Anterior cingulate cortex (tissue), 58 donors: ENCODE results near the gene CD38.
A peak's percentile ranks its signal among the peaks of the same experiment; 100 is the strongest.
"Not testable (repeated sequence)": the region's sequence is repeated elsewhere in the genome, so short reads cannot be mapped to it uniquely, and the experiment has no call there.

ENCODE experiments used
- DNase-seq, 58 donors: peaks; one replicate each; lab custom pipeline; 2025; lab: John Stamatoyannopoulos, UW

Gene CD38

DNA sequence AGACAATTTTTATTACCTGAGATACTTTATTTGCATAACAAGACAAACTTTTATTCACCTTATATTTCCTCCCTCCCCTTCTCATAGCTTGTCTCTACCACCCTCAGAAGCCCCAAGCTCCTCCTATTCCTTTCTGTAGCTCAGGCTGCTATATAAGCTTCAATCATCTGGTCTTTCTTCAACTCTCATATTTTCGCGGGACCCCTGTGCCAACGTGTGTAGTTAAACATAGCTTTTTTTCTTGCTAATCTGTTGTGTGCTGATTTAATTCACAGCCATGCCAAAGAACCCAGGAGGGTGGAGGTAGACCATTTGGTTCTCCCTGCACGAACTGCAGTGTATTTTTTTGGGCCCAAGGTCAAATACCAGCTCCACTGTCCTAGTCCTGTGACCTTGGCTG lies 21.1 kb upstream of the CD38 start:
- no peak for DNase-seq

DNA sequence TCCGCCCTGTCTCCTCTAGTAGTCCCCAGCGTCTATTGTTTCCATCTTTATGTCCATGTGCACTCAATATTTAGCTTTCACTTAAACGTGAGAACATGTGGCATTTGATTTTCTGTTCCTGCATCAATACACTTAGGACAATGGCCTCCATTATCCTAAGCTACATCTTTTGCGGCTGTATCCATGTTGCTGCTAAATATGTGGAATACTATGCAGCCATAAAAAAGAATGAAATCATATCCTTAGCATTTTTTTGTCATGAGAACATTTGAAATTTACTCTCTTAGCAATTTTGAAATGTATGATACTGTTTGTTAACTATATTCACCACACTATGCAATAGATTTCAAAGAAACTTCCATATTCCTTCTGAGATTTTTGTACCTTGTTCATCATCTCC lies 19.8 kb upstream of the CD38 start:
- no peak for DNase-seq

DNA sequence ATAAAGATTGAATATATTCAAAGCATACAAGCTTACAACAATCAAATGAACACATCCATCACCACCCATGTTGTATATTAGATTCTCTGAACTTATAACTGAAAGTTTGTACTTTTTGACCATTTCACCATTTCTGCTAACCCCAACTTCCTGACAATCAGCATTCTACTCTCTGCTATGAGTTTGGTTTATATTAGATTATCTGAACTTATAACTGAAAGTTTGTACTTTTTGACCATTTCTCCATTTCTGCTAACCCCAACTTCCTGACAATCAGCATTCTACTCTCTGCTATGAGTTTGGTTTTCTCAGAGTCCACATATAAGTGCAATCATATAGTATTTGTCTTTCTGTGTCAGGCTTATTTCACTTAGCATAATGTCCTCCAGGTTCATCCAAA lies 15.7 kb upstream of the CD38 start:
- not testable (repeated sequence) for DNase-seq

DNA sequence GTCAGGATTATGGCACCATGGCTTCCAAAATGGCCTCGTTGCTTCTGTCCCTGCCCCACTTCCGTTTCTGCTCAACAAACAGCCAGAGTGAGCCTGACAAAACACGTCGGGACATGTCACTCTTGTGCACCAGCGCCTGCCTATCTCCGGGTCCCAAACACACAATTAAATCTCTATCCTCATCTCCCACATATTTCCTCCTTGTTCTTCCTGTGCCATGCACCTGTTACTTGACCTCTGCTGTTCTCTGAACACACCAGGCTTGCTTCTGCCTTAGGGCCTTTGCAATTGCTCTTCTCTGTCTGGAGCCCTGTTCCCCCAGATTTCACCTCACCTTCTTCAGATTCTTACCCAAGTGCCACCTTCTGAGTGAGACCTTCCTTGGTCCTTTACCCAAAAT lies 12.7 kb upstream of the CD38 start:
- DNase-seq: no peak

DNA sequence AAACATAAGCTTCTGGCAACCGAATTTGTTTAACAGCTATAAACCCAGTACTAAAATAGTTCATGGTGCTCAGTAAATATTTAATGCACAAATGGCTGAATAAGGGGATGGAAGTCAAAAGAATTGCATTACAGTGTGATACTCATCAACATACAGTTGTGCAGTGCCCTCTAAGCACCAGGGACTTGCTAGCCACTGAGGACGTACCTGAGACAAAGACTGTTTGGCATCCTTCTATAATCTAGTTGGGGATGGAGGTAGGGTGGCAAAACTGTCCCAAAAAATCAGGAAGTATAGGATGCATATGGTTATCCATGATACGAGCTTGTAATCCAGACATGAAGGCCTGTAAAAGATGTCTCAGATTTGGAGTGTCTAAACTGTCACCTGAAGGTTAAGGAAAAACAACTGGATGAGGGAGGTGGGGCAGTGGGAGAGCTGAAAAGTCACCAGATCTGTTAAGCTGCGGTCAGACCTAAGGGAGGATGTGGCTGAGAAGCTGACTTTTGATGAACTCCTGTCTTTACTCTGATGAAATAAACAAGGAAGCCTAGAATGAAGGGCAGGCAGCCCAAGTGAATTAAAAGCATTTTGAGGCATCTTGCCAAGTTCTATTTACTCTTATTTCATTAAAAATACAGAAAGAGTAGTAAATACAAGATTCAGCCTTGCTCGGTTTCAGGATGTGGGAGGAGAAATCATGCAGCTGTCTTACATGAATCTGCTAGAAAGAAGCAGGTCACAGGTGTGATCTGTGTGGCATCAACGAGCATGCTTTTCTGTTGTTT lies 12.0 kb upstream of the CD38 start:
- no peak for DNase-seq

DNA sequence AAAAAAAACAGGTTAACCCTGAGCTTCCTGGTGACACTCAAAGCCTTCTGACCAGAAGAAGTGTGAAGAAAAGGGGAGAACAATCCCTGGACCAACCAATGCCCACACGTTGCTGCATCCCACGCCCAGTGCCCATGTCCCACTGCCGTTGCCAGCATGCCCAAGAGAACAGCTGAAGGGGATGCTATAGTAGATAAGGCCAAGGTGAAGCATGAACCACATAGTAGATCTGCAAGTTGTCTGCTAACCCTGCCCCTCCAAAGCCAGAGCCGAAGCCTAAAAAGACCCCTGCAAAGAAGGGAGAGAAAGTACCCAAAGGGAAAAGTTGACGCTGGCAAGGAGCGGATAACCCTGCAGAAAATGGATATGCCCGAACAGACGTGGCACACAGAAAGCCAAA lies 11.3 kb upstream of the CD38 start:
- DNase-seq: no peak

DNA sequence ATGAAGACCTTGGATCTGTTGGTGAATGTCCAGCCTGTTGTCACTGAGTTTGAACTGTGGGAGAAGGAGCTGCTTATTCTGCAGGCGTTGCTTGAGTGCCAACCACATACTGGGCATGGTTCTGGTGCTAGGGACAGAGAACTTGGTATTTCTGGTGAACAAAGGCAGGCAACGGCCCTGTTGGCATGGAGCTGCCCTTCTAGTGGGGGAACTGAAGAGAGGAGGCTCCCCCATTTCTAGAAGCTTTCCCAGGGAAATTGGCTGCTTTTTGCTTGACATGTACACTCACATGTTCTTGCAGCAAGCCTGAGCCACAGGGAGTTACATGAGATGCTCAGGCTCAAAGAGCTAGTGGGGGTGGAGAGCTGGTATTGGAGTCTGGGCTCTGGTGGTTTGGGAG lies 8.9 kb upstream of the CD38 start:
- peak in 26 of 58 donors; percentile 2 to 61 (median 10) for DNase-seq

DNA sequence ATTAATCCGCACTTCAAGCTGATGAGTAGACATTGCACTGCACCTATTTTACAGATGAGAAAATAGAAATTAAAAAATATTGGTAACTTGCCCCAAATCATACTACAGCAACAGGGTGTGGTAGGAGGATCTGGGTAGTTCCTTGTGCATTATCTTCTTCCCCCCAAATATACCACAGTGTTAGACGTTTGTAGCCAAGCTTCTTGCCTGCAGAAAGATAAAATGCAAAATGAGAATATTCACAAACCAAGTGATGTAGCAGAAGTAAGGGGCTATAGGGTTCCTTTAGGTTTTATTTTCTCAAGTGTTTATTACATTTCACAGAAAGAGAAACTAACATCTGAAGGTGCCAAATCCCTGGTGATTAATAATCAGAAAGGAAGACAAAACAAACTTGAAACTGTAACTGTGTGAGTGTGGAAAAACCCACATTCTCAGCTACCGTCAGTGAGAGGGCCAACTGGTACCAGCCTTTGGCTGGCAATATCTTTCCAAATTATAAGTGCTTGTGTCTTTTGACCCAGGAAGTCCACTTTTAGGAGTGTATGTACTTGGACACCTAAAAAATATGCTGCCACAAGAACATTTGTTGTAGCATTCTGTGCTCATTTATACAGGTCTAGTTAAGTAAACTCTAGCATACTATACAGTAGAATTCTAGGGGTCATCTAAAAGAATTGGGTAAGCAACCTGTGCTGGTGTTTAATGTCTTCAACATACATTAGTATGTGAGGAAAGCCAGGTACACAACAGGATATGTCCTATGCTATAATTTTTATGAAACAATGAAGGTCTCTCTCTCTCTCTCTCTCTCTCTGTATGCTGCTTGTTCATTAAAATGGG lies 6.7 kb upstream of the CD38 start:
- no peak for DNase-seq

DNA sequence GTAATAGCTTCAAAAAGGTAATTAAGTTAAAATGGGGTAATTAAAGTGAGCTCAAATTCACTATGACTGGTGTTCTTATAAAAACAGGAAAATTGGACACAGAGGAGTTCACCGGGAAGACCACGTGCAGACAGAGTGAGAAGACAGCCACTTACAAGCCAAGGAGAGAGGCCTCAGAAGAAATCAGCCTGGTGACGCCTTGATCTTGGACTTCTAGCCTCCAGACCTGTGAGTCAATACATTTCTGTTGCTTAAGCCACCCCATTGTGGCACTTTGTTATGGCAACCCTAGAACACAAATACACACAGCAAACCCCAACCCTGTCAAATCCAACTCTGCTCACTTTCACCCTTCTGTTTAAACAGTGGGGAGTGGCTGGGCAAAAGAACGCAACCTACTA lies 4.1 kb upstream of the CD38 start:
- no peak for DNase-seq

DNA sequence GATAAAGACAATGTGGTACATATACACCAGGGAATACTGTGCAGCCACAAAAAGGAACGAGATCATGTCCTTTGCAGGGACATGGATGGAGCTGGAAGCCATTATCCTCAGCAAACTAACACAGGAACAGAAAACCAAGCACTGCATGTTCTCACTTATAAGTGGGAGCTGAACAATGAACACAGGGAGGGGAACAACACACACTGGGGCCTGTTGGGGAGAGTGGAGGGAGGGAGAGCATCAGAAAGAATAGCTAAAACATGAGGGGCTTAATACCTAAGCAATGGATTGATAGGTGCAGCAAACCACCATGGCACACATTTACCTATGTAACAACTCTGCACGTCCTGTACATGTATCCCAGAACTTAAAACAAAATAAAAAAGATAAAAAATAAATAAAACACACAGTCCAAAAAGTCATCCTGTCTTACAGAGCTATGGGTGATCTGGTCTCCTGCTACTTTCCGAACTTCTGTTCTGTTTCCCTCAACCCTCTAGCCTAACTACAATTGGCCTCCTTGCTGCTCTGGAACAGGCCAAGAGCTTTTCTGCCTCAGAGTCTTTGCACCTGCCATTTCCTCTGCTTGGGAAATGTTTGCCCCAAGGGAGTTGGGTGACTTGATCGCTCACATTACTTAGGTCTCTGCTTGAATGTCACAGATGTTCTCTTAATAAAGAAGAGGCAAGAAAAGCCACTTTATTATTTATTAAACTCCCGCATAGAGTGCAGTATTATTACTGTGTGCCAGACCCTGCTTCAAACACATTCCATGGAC lies 1.1 kb upstream of the CD38 start:
- no peak for DNase-seq

DNA sequence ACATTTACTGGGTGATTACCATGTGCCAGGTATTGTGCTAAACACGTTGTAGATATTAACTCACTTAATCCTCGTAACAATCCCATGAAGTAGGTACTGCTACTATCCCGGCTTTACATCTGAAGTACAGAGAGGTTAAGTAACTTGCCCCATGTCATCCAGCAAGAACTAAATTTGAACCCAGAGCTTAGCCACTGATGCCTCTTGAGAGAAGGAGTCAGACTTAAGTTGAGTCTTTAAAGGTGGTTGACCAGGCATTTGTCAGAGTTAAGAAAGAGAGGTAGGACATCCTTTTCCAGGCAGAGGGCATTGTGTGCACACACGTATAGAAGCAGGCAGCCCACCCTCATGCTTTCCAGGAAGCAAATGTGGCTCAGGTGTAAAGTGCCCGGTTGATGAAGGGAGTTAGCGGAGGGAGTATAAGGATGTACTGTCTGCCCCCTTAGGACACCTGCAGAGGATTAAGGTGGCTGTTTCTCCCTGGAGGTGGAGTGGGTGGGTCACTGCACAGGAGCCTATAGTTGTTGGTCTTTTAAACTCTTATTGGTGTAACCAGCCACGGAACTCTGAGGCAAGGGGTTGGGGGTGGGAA lies 335 bp upstream of the CD38 start:
- no peak for DNase-seq

DNA sequence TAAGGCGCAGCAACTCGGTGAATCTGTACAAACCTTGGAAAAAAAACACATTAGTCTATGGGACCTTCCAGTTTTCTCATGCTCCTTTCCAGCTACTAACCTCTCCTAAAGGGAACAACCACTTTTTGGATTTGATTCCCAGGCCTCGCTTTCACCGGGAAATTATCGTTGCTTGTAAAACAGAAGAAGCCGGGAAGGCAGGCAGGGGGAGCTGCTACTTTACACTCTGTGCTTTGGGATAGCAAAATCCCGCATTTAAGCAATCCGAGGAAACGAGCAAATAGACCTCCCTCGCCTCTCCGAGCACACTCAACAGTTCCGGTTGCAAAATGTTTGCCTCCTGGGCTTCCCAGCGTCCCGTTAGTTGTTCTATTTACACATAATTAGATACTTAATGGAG lies 1.2 kb downstream of the CD38 start:
- DNase-seq: peak in 40 of 58 donors; percentile 3 to 72 (median 22)

DNA sequence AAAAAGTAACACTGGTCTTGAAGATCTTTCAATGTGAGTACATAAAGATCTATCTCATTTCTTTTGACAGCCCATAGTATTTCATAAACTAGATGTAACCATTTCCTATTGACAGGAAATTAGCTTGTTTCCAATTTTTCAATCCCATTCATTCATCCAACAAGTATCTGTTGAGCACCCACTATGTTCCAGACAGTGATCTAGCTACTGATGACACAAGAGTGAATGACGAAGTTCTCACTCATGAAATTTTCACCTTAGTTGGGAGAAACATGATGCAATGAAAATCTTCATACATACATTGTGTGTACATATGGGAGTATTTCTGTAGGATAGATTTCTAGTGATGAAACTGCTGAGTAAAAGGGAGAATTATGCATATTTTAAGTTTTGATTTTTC lies 1.7 kb downstream of the CD38 start:
- no peak for DNase-seq

DNA sequence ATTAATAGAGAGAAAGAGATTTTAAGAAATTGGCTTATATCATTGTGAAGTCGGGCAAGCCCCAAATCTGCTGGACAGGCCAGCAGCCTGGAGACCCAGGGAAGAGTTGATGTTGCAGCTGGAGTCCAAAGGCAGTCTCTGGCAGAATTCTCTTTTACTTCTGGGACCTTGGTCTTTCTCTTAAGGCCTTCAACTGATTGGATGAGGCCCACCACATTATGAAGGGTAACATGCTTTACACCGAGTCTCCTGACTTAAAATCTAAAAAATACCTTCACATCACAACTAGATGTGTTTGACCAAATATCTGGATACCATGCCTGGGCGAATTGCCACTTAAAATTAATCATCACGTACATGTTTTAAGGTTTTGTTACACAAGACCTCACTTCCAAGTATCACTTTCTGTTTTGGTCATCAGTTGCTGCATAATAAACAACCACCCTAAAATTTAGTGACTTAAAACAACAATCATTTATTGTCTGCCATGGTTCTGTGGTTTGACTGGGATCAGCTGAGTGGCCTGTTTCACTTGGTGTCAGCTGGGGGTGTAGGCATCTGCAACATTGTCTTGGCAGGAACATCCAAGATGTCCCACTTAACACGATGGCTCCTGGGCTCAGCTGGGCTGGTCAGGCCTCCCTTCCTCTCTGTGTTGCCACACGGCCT lies 3.4 kb downstream of the CD38 start:
- no peak for DNase-seq

DNA sequence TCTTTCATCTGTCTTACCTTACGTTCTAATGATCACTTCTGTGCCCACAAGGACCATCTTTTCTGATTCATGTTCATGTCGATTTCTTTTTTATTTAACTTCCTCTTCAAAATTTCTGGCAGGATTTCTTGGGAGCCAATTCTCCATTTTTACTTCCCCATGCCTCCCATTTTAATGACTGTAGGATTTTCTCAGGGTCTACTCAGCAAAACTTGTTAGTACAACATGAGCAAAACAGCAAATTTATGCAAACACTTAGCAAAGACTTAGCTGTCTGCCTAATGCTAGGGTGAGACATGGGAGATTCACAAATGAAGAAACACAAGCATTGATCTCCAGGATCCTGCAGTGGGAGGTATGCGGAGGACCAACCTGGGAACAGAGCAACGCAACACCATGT lies 5.5 kb downstream of the CD38 start:
- no peak for DNase-seq

DNA sequence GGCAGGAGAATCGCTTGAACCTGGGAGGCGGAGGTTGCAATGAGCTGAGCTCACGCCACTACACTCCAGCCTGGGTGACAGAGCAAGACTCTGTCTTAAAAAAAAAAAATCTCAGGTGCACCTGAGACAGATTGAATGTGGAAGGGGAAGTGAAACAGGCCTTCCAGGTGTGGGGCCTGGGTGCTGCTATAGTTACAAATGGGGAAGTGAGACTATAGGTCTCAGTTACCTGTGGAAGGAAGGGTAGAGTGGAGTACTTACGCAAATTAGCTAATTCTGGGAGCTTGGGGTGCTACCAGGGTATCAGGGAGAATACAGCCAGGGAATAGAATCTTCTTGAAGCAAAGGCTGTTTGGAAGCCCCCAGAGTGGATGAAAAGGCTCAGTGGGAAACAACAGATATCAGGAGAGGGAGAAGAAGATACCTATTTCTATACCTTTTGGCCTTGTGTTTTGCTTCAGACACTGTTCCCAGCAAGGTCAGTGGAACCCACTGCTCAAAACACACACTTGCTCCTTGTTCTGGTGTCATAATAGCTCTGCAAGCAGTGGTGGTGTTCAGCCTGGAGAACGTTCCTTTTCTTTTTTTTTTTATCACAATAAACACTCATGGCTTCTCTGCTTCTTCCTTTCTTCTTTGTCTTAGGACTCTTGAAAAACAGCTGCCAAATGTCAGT lies 7.0 kb downstream of the CD38 start:
- no peak for DNase-seq

DNA sequence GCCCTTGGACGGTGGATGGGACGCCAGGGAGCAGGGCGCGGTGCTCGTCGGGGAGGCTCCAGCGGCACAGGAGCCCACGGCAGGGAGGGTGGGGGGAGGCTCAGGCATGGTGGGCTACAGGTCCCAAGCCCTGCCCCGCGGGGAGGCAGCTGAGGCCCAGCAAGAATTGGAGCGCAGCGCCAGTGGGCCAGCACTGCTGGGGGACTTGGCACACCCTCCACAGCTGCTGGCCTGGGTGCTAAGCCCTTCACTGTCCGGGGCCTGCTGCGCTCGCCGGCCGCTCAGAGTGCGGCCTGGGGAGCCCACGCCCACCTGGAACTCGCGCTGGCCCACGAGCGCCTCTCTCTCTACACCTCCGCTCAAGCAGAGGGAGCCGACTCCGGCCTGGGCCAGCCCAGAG lies 8.6 kb downstream of the CD38 start:
- DNase-seq: no peak

DNA sequence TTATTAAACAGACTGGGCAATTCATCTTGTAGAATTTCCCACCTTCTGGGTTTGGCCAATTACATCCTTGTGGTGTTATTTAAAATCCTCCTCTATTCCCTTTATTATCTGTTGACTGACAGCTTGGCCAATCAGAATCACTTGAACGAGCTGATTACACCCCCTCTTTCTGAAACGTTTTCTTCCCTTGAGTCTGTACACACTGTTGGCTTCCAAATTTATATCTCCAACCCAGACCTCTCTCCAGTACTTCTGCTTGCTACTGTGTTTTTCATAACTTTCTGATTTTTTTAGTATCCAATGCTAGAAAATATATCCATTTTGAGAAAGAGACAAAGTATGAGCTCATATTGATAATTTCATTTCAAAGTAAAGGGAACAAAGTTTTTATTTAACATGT lies 14.8 kb downstream of the CD38 start:
- DNase-seq: no peak

DNA sequence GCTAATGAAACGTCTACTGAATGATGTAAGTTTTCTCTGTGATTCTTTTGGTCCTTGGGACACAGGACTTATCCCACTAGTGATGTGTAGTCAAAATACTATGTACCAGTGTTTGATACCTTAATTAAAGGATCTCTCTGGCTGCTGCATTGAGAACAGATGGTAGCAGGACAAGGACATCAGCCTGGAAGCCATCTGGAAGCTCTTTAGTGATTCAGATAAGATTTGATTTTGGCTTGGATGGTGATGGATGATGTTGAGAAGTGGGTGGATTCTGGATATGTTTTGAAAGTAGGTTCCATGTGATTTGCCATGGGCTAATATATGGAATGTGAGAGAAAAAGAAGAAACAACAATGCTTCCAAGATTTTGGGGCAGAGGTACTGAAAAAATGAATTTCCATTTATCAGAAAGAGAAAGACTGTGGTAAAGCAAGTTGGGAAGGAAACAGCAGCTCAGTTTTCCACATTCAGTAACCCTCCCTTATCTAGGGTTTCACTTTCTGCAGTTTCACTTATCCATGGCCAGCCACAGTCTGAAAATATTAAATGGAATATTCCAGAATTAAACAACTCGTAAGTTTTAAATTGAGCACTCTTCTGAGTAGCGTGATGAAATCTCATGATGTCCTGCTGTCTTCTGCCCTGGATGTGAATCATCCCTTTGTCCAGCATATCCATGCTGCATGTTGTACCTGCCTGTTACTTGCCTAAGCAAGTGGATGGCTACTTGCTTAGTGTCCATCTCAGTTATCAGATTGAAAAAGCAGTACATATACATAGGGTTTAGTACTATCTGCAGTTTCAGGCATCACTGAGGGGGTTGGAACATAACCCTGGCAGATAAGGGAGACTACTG lies 15.6 kb downstream of the CD38 start:
- peak in 7 of 58 donors; percentile 2 to 18 (median 8) for DNase-seq
